Frontal cortex (tissue), 4 donors: ENCODE results near the gene MRPL52. TPM values are rescaled to one million over a fixed set of nuclear protein-coding genes. Genes with fewer than 3 reads are reported as not detected.
A peak's percentile ranks its signal among the peaks of the same experiment; 100 is the strongest.

Source experiments
- DNase-seq, 2 donors: peaks; one replicate each; pipeline ENCODE4 v3.0.0; 2012; ENCODE audit warnings: low spot score in 2 of 2
- FAIRE-seq: peaks from 2 replicates; lab custom pipeline; 2012; peaks lifted over from hg19 to GRCh38; lab: Jason Lieb, UNC
- total RNA-seq: library from RNA; depleted of rRNA; stranded (reverse); fragments of >200 nt; gene quantifications from one replicate; pipeline ENCODE4 v1.2.3, GENCODE V29; 2014
- donor health status: control.
- donor health status: control.
- donor health status: control.

MRPL52 gene
- total RNA-seq, 1 donor from 2014 or later, result 13.9 TPM

DNA sequence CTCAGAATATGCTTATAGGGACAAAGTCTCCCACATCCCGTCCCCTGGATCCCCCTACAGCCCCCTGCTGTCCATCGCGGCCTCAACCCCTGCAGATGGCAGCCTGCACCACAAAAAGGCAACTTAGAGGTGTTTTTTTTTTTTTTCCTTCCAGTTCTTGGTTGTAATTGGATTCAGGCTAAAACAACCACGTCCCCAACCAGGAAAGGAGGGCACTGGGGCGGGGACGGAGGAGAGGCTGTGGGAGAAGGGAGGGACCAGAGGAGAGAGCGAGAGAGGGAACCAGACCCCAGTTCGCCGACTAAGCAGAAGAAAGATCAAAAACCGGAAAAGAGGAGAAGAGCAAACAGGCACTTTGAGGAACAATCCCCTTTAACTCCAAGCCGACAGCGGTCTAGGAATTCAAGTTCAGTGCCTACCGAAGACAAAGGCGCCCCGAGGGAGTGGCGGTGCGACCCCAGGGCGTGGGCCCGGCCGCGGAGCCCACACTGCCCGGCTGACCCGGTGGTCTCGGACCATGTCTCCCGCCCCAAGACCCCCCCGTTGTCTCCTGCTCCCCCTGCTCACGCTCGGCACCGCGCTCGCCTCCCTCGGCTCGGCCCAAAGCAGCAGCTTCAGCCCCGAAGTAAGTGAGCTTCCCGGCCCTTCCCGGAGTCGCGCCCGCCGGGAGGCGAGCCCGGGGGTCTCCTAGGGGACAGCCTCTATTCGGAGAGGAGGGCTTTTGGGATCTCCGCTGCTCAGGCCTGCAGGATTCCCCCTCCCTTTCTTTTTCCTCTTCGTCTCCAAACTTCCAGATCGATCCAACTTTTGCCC is 6.8 kb downstream of the MRPL52 start, which contains the start of gene MMP14:
MMP14 (plus strand) TSS at position 285 of the 813 bp plus-strand sequence; CDS start at position 518, 233 bp downstream.
- no peak for FAIRE-seq
- peak in 1 of 2 donors; percentile 68 for DNase-seq

- FAIRE-seq (no peak), DNase-seq (peak in 1 of 2 donors; percentile 61)
These were observed 7.5 kb downstream of the MRPL52 start for GRCh38 chr14:22837114-22837749.

- FAIRE-seq (no peak), DNase-seq (no peak)
These were observed 8.3 kb downstream of the MRPL52 start for GRCh38 chr14:22837750-22838538.

DNA sequence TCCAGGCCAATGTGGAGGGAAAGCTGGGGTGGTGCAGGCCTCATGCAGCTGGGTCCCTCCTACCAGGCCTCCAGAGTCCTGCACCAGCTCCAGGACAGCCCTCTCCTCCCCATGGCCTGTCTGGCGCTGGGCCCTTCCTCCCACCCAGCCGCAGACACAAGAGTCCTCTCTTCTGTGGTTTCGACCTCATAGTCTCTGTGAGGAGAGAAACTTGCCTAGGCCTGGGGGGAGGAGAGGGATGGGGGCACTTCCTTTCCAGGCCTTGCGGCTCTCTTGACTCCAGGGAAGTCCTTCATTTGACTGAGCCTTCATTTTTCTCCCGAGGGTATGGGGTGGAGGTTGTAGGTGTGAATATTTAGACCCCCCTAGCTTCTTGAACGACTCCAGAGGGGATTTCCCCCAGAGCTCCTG is 8.9 kb downstream of the MRPL52 start:
- no peak for FAIRE-seq
- DNase-seq, result no peak

DNA sequence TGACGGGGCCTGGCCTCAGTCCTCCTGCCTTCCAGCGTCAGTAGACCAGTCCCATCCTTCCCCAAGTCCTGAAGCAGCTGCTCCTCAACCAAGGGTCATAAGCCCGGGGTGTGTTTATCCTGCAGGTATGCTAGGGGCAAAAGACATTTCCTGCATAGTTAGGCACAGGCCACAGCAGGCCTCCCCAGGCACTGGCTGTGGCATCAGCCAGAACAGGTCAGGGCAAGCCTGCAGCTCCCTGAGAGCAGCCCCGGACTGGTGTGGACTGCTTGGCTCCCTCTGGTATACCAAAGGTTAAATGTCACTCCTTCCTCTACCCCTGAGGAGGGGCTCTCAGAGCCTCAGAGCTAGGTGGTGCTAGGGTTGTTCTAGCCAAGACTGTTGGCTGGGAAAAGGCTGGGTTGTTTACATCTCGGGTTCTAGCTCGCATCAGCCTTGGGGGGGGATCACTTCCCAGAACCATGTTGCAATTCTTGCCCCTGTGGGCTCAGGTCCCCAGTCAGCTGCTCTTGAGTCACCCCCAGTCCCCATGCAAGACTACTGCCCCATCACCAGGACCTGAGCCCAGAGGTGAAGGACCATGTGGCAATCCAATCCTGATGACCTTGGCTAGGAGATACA is 9.6 kb downstream of the MRPL52 start:
- no peak for DNase-seq

DNA sequence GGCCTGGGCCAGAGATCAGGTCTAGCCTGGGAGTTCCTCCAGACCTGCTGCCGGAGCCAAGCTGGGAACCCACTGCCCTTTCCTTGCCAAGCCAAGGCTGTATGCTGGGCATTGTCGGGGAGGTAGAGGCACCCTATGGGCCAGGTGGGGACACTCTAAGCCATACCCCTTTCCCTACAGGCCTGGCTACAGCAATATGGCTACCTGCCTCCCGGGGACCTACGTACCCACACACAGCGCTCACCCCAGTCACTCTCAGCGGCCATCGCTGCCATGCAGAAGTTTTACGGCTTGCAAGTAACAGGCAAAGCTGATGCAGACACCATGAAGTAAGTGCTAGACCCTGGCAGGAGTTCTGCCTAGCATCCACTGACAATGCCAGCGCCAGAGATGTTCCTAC is 11.6 kb downstream of the MRPL52 start:
- FAIRE-seq, result no peak
- DNase-seq, result no peak

More for the DNA sequence above, 9.6 kb downstream of the MRPL52 start:
- FAIRE-seq, result no peak

- no peak for FAIRE-seq
- no peak for DNase-seq
These were observed 12.1 kb downstream of the MRPL52 start for GRCh38 chr14:22841769-22842168.

- FAIRE-seq, result no peak
- no peak for DNase-seq
These were observed 12.8 kb downstream of the MRPL52 start for GRCh38 chr14:22842211-22843122.

- no peak for DNase-seq
- no peak for FAIRE-seq
These were observed 13.6 kb downstream of the MRPL52 start for GRCh38 chr14:22843123-22843925.

GRCh38 chr14:22844221-22845102 is 14.8 kb downstream of the MRPL52 start:
- DNase-seq, result no peak
- FAIRE-seq, result no peak

- DNase-seq, result no peak
- no peak for FAIRE-seq
These were observed 15.4 kb downstream of the MRPL52 start for GRCh38 chr14:22845103-22845394.

- FAIRE-seq (no peak), DNase-seq (no peak)
These were observed 16.3 kb downstream of the MRPL52 start for GRCh38 chr14:22845821-22846625.

DNA sequence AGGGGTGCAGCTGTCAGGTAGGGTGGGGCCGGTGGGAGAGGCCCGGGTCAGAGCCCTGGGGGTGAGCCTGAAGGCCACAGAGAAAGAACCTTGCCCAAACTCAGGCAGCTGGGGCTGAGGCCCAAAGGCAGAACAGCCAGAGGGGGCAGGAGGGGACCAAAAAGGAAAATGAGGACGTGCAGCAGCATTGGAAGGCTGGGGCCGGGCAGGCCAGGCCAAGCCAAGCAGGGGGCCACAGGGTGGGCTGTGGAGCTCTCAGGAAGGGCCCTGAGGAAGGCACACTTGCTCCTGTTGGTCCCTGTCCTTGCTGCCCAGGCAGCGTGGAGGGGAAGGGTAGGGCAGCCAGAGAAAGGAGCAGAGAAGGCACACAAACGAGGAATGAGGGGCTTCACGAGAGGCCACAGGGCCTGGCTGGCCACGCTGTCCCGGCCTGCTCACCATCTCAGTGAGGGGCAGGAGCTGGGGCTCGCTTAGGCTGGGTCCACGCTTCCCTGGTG is 17.2 kb downstream of the MRPL52 start:
- no peak for FAIRE-seq
- no peak for DNase-seq

- FAIRE-seq, result no peak
- DNase-seq, result no peak
These were observed 18.1 kb downstream of the MRPL52 start for GRCh38 chr14:22847661-22848341.

DNA sequence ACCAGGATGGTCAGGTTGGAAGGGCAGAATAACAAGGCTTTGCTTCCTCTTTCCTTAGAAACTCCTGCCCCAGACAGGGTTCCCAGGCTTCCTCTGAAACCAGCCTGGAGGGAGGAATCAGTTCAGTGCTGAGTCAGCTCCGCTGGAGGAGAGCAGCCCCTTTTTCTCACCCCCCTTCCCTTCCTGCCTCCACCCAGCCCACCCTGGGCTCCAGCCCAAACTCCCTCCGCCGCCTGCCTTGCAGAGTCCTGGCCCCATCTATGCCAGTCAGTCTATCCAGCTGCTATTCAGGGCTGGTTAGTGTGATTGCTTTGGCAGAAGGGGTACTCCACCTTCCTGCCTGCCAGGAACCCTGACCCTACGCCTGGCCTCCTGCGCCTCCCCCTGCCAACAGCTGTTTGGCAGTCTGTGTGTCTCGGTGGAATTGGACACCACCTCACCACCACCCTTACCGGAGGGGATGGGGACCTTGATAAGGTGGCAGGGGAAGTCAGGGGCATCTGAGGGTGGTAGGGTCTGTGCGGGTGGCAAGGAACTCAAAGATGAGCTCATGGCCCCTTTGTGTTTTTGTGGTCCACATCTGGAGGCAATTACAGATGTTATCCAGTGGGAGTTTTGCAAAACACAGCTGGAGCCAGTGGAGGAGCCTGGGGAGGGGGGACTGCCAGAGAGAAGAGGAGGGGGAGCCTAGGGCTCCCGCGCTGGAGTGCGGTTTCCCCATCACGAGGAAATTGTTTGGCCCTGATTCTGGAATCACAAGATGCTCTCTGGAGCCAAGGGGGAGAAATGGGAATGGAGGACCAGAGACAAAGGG is 18.9 kb downstream of the MRPL52 start:
- FAIRE-seq, result no peak
- peak in 1 of 2 donors; percentile 41 for DNase-seq
